NOMO-1 treated with dmso at 0.1 percent for 144 hours (cell line): ENCODE measurements around the gene EPHA4.

Experiments
- DNase-seq: peaks from one replicate; lab custom pipeline; 2025; ENCODE audit not compliant: unreplicated experiment; lab: John Stamatoyannopoulos, UW

EPHA4 gene

GRCh38 chr2:221407765-221408164 is 164.3 kb downstream of the EPHA4 start:
- no peak for DNase-seq

- DNase-seq: no peak
These were observed 166.6 kb downstream of the EPHA4 start for GRCh38 chr2:221405521-221405920.

- no peak for DNase-seq
These were observed 170.0 kb downstream of the EPHA4 start for GRCh38 chr2:221402072-221402471.

DNA sequence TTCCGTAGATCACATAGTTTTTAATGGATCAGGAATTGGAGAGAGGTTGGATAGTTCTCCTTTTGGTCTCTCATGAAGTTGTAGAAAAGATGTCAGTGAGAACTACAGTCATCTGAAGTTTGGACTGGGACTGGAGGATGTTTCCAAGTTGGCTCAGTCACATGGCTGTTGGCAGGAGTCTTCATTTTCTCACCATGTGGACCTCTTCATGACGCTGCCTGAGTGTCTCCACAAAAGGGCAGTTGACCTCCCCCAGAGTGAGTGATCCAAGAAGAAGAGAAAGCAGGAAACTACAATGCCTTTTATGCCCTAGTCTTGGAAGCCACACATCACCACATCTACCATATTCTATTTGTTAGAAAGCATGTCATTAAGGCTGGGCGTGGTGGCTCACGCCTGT is 171.7 kb downstream of the EPHA4 start:
- no peak for DNase-seq

GRCh38 chr2:221399183-221399582 is 172.9 kb downstream of the EPHA4 start:
- DNase-seq: no peak

DNA sequence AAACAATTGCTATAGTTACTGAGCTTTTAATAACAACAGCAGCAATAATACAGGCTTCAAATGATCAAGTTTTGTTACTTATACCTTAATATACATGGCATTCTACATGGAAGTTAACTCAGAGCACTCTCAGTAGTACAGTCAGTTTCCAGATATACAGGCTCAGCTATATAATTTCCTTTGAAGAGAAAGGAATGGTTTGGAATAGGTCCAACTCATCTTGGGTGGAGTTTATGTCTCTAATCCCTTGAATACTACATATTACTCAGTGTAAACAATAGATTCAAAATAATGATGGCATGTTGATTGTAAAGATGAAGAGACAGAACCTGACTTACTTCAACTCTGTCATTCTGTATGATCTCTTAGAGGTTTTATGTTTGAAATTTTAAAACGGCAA is 174.9 kb downstream of the EPHA4 start:
- DNase-seq: no peak

DNA sequence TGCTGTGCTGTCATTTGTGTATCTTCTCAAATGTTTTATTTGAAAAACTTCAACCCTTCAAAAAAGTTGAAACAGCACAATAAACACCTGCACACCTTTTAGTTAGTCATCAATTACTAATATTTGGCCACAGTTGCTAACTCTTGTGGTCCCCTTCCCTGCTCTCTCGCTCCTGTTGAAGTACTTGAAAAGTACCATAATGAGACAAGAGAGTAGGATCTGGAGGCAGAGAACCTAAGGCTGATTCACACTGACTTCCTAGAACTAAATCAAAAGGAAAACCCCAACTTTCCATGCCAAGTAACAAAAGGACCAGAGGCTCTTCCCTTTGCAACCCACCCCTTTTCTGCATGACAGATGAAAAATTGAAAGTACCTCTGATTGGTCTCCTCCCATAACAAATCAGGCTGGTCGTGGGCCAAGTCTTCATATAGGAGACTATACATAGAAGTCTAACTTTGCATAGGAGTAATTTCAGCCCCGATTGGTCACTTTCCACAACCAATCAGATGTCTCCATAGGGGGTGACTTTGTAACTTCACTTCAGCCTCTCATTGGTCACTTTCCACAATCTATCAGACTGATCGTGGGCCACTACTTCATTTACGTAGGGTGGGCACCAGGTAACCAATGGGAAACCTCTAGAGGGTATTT is 179.7 kb downstream of the EPHA4 start:
- DNase-seq: no peak

DNA sequence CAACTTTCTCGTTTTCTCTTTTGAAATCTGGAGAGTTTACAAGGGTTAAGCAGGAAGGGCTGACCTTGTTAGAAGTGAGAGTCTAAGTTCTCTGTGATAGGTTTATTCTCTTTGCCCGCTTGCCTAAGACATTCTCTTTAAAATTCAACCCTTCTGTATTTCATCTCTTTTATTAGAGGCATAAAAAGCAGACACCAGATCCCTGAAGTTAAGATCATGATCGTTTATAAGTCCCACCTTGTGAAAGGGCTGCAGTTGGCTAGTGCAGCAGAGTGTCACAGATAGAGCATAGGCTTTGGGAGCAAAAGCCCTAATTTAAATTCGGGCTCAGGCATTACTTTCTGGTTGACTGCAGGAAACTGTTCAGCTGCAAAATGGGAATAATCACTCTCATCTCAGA is 181.2 kb downstream of the EPHA4 start:
- no peak for DNase-seq

DNA sequence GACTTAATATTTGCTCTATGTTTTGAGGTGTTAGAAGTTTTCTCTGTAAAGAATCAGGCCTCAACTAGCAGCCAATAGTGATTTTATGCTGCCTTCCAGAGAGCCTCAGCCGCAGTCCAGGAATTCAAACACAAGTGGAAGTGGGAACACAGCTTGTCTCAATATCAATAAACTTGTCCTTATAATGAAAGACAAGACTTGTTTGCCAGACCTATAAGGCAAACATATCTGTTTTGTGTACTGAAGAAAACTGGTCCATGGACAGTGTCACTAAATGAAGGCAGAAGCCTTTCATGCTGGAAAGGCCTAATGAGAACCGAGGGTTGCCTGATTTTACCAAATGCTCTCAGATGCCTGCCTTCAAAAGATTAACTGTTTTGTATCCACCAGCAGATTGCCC is 182.2 kb downstream of the EPHA4 start:
- DNase-seq: no peak

GRCh38 chr2:221389421-221389820 is 182.7 kb downstream of the EPHA4 start:
- DNase-seq: no peak

GRCh38 chr2:221388891-221389290 is 183.2 kb downstream of the EPHA4 start:
- no peak for DNase-seq

DNA sequence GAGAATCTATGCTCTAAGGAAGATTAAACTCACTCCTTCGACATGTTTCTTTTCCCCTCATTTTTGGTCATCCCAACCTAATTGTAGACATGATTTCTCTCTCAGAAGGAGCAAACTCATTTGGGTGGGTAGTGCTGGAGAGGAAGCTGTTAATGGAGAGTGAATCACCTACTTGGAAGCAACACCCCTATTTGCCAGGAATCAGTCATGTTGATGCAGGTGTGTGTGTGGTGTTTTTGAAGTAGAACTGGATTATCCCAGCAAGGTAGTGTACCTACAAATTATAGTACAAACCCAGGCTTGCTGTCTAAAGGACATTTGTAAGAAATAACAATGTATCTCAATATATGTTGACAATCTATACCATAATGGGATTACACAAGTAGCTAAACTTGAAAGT is 186.4 kb downstream of the EPHA4 start:
- DNase-seq: no peak

DNA sequence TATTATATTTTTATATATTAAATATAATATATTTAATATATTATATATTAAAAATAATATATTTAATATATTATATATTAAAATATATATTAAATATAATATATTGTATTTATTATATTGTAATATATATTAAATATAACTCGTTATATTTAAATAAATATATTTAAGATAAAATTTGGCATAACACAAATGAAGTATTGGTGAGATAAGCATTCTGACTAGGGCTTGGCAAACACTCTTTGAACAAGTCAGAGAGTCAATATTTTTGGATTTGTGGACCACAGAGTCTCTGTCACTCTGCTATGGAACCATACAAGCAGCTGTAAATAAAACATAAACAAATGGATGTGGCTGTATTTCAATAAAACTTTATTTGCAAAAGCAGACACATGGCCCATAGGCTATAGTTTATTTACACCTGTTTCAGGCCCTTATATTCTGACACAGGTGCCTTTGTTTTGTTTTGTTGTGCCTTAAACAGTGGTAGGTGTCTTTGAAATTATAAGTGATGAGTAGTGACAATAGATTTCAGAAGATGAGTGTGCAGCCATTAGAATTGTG is 190.1 kb downstream of the EPHA4 start:
- DNase-seq: no peak

- no peak for DNase-seq
These were observed 191.4 kb downstream of the EPHA4 start for GRCh38 chr2:221380686-221381085.

GRCh38 chr2:221380062-221380461 is 192.0 kb downstream of the EPHA4 start:
- DNase-seq: no peak

GRCh38 chr2:221377597-221377996 is 194.5 kb downstream of the EPHA4 start:
- DNase-seq: no peak

DNA sequence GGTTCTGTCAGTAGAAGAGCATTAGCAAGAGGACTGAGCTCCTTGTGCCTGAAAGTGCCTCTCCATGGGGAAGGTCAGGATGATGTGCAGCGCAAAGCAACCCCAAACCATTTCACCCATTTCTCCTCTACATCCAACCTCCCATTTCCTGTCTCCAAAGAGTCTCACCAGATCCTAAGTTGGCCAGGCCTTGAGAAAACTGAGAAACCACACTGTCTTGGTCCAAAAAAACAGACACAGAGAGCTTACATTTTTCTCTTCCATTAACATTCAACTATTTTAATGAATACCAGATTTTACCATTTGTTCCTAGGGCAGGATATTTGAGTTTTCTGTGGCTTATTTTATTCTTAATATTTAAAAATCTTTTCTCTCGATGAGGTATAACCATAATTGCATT is 195.0 kb downstream of the EPHA4 start:
- no peak for DNase-seq

GRCh38 chr2:221374234-221374633 is 197.9 kb downstream of the EPHA4 start:
- no peak for DNase-seq

DNA sequence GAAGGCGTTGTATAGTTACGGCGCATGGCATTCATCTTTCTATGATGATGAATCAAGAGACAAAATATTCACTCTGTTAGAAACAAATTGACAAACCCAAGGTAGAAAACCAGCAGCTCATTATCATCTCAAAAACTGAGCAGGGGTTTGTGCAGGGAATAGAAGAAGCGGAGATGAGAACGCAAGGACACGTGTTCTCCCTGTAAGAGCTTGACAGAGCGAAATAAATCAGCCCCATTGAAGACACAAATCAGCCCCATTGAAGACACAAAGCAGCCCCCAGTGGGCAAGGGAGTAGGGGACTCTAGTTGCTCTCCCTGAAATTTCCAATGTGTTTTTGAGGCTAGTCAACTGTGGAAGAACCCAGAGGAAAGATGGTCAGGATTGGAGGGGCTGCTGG is 199.2 kb downstream of the EPHA4 start:
- DNase-seq: no peak

DNA sequence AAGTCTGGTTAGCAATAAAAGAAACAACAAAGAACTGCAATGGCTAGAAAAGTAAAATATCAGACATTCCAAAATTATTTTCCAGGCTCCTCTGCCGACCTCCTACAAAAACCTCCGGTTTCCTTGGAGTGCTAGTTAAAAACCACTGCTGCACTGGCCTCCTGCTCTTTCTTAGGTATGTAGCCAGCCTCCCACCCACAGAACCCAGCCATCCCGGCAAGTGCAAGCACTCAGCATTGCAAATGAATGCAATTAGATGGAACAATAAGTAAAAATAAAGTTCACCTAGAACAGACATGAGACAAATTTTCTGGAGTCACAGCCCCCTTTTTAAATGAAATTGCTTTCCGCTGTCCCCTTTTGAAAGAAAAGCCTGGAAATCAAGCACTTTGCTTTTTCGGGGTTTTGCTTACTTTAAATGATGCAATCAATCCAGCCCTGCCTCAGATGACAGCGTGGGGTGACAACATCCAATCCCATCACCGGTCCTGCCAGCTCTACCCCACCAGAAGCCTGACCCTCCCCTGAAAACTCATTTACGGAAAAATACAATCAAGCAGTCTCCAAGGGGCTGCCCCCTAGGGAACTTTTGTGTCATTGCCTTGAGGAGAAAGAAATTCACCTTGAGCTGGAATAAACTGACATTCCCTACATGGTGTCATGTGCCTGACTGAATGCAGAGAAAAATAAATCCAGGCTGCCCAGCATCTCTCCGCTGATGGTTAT is 199.8 kb downstream of the EPHA4 start:
- no peak for DNase-seq

DNA sequence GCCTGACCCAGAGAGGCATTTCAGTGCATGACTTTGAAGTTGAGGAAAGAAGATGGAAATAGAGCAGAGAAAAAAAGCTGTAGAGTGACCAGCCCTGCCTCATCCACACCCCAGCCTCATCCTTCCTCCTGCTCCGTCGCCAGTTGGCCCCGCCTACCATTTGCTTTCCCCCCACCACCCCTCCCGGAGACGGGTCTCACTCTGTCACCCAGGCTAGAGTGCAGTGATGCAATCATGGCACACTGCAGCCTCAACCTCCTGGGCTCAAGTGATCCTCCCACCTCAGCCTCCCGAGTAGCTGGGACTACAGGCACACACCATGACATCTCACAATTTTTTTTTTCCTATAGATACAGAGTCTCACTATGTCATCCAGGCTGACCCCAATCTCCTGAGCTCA is 200.8 kb downstream of the EPHA4 start:
- DNase-seq: no peak

DNA sequence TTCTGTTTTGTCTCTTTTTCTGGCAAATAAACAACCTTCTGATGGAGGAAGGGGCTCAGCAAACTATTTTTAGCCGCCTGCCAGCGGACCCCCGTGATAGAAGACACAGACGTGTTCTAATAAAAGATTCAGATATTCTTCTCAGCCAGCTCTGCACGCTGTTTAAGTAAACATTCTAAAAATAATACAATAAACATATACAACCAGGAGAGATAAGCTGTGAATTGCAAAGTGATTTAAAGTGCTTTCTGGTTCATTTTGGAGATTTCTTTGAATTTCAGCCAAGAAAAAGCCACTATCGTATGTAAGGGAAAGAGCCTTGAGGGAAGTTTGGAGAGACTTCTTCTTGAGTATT is 201.3 kb downstream of the EPHA4 start:
- no peak for DNase-seq
